ENCODE results near the gene HJV.
"Not testable (repeated sequence)": the region's sequence is repeated elsewhere in the genome, so short reads cannot be mapped to it uniquely, and the experiment has no call there.

GRCh38 chr1:146051852-146052676, 30.5 kb upstream of the HJV start:
- peak; percentile 17; the same call in 1 of the 2 replicates for TF ChIP-seq EGR1 (IDR thresholded peaks at IDR 0.05)
- TF ChIP-seq RAD21 (IDR thresholded peaks at IDR 0.05; ENCODE audit: low read depth) = not testable (repeated sequence)
- peak; percentile 30; the same call in 1 of the 2 replicates for TF ChIP-seq CEBPB (IDR thresholded peaks at IDR 0.05)
- TF ChIP-seq, protein P1, sequence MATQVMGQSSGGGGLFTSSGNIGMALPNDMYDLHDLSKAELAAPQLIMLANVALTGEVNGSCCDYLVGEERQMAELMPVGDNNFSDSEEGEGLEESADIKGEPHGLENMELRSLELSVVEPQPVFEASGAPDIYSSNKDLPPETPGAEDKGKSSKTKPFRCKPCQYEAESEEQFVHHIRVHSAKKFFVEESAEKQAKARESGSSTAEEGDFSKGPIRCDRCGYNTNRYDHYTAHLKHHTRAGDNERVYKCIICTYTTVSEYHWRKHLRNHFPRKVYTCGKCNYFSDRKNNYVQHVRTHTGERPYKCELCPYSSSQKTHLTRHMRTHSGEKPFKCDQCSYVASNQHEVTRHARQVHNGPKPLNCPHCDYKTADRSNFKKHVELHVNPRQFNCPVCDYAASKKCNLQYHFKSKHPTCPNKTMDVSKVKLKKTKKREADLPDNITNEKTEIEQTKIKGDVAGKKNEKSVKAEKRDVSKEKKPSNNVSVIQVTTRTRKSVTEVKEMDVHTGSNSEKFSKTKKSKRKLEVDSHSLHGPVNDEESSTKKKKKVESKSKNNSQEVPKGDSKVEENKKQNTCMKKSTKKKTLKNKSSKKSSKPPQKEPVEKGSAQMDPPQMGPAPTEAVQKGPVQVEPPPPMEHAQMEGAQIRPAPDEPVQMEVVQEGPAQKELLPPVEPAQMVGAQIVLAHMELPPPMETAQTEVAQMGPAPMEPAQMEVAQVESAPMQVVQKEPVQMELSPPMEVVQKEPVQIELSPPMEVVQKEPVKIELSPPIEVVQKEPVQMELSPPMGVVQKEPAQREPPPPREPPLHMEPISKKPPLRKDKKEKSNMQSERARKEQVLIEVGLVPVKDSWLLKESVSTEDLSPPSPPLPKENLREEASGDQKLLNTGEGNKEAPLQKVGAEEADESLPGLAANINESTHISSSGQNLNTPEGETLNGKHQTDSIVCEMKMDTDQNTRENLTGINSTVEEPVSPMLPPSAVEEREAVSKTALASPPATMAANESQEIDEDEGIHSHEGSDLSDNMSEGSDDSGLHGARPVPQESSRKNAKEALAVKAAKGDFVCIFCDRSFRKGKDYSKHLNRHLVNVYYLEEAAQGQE (IDR thresholded peaks at IDR 0.05; ENCODE audit: low read depth) = not testable (repeated sequence)

Data from Ishikawa (cell line).